ENCODE measurements around the gene XKR7.

Gene XKR7

DNA sequence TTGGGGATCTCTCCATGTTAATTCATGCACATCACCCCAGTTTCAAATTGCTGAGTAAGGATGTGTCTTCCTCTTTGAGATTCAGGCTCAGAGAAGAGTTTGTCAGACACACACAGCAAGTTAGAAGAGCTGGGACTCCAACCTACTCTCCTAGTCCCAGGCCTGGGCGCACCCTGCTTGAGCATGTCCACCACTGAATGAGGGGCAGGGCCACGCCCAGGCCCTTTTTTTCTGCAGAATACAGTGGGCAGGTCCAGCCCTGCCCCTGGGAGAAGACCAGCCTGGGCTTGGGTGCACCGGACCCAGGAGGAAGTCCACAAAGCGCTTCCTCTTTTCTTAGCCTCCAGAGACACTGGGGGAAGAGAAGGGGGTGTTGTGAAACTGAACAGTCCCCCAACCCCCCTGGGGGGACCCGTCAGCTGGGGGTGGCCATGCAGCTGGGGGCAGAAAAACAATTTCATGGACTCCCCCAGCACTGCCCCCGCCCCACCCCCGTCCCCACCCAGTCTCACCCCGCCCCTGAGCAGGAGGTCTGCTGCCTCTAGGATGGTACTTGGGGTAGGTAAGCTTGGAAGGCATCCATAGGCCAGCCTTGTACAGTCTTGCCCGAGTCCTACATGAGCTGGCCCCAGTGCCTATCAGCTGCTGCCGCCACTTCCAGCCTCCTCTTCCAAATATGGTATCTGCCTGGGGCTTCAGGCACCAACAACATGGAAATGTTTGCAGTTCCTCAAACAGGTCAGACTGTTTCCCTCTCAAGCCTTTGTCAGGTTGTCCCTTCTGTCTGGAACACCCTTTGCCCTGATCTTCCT lies 72.4 kb downstream of the XKR7 start:
- DNase-seq (ENCODE audit: low read depth) = no peak

DNA sequence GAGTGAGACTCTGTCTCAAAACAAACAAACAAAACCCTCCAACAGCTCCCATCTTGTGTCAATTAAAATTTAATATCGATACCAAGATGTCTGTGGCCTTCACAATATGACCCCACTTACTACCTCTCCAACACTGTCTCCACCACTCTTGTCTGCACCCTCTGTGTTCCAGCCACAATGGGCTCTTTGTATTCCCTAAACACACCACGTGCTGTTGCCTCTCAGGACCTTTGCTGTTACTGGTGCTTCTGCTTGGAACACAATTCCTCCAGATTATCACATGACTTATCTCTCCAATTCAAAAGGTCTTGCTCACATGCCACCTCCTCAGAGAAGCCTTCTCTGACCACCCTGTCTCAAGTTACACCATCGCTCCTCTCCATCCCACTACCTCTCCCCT lies 78.0 kb downstream of the XKR7 start:
- no peak for DNase-seq (ENCODE audit: low read depth)

DNA sequence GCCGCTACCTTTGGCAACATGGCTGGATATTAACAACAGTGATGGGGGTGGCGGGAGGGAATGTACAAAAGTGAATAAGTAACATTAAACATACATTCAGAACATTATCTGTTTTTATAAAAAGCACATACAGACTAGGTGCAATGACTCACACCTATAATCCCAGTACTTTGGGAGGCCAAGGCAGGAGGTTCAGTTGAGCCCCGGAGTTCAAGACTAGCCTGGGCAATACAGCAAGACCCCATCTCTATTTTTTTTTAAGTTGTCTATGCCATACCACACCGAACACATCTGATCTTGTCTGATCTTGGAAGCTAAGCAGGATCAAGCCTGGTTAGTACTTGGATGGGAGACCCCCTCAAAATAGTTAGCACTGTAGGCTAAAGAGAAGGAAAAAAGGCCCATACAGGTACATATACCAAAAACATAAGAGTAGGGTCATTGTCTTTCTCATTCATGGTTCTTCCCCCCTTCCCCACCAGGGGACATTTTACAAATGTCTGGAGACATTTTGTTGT lies 82.4 kb downstream of the XKR7 start:
- DNase-seq (ENCODE audit: low read depth) = no peak

DNA sequence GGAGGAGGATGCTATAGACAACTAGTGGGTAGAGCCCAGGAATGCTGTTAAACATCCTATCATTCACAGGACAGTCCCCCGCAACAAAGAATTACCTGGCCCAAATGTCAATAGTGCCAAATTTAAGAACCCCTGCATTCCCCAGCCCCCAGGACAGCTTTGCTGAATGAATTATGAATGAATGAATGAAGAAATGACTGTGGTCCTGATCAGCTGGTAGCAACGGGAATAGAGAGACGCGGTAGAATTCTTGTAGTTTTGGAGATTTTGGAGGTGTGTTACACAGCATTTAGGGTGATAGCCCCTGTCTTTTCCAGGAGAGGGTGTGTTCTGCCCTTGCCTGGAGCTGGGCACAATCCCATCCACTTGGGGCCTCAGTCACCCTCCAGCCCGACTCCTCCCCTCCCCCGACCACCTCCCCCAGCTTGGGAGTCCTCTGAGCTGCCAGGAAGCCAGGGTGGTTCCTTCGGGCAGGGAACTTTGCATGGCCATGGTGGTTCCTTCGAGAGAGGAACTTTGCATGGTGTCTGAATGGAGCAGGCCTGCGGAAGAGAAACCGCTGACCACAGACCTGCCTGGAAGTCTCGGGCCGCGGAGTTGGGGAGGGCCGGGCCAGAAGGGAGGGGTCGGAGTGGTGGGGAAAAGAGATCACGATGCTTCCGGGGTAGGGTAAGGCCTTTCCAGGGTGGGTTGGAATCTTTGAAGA lies 83.1 kb downstream of the XKR7 start:
- no peak for DNase-seq (ENCODE audit: low read depth)

DNA sequence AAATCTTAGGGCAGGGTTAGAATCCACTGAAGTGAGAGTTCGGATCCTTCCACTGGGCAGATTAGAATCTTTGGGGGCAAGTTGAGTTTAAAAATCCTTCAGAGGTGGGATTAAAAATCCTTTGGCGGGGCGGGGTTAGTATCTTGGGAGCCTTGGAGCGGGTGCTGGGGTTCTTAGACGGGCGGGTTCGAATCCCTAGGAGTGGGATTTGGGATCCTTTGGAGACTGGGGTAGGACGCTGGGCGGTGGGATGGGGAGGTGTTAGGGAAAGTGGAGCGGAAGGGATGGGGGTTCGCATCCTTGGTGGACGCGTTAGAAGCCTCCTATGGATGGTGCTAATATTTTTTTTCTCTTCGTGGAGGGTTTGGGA lies 83.8 kb downstream of the XKR7 start:
- DNase-seq (ENCODE audit: low read depth) = no peak

DNA sequence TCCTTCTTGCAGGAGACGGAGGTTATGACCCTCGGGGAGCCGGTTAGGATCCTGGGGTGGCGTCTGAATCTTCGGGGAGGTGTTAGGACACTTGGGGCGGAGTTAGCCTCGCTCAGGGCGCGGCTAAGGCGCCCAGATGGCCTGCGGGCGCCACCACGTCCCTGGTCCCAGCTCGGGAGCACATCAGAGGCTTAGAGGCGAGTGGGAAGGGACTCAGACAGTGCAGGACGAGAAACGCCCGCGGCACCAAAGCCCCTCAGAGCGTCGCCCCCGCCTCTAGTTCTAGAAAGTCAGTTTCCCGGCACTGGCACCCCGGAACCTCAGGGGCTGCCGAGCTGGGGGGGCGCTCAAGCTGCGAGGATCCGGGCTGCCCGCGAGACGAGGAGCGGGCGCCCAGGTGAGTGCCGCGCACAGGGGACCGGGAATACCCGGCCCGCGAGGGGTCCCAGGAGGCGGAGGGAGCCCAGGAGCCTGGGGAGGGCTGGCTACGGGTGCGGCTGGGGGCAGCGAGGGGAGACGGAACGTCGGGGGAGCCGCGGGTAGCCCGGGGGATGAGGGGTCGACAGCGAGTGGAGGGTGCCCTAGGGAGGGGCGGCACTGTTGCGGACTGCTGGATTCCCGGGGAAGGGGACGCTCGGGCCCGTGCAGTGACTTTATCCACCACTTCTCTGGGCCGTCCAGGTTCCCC lies 84.3 kb downstream of the XKR7 start, which contains the start of gene HCK:
Gene HCK, plus strand, starts transcription at position 153 of the 688 bp plus-strand sequence.
- DNase-seq (ENCODE audit: low read depth) = no peak

DNA sequence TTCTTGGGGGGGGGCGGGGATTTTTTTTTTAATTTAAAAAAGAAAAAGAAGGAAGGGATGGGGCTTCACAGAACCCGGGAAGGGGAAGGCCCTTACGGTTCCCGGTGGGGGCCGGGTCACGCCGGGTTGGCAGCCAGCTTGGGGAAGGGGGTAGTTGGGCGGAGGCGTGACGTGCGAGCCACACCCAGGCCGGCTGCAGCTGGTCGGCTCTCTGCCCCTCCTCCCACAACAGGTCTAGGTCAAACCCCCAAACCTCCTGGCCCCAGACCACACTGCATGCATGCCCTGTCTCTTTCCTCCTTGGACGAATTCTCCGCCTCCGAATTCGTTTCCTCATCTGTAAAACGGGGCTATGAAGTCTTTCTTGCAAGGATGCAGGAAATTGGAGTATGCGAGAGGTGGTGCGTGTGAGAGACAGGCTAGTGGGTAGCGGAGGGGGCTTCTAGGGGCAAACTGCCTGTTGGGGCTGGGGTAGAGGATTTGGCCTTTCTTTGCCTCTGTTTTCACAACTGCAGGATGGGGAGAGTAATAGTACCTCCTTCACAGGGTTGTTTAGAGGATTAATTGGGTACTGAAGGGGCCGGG lies 84.9 kb downstream of the XKR7 start:
- no peak for DNase-seq (ENCODE audit: low read depth)
